KMS-11 (cell line): ENCODE data around the gene TUBA1B.
"Not testable (repeated sequence)": the region's sequence is repeated elsewhere in the genome, so short reads cannot be mapped to it uniquely, and the experiment has no call there.

ENCODE experiments used
- H2AFZ ChIP-seq: fragments of 200-600 bp; sonication (generic); 2 replicates; pipeline ENCODE4 v1.6.1; 2016; ENCODE audit warnings: antibody characterized with exemption, mixed run types, low read depth
- H3K27ac ChIP-seq: fragments of 200-600 bp; sonication (generic); 2 replicates; pipeline ENCODE4 v1.6.1; 2016; ENCODE audit warnings: mild to moderate bottlenecking, mixed run types
- H3K27me3 ChIP-seq: fragments of 200-600 bp; sonication (generic); 2 replicates; pipeline ENCODE4 v1.6.1; 2017; ENCODE audit warnings: mild to moderate bottlenecking, low read depth, mixed run types, moderate library complexity; ENCODE audit not compliant: insufficient read depth
- H3K36me3 ChIP-seq: fragments of 200-600 bp; sonication (generic); 2 replicates; pipeline ENCODE4 v1.6.1; 2017; ENCODE audit warnings: mild to moderate bottlenecking, mixed run types; ENCODE audit not compliant: insufficient read depth
- H3K4me1 ChIP-seq: fragments of 200-600 bp; sonication (generic); 2 replicates; pipeline ENCODE4 v1.6.1; 2016; ENCODE audit warnings: mild to moderate bottlenecking, low read depth, mixed run types; ENCODE audit not compliant: poor library complexity, severe bottlenecking
- H3K4me2 ChIP-seq: fragments of 200-600 bp; sonication (generic); 2 replicates; pipeline ENCODE4 v1.7.0; 2016; ENCODE audit warnings: mild to moderate bottlenecking, mixed run types
- H3K4me3 ChIP-seq: fragments of 200-600 bp; sonication (generic); IDR thresholded peaks from 2 replicates; pipeline ENCODE4 v1.6.1; 2017; ENCODE audit warnings: low read depth, low read length, mixed read lengths; ENCODE audit not compliant: insufficient read depth
- H3K79me2 ChIP-seq: fragments of 200-600 bp; sonication (generic); 2 replicates; pipeline ENCODE4 v1.6.1; 2016; ENCODE audit warnings: low read depth, mixed run types; ENCODE audit not compliant: insufficient read depth
- H3K9ac ChIP-seq: fragments of 200-600 bp; sonication (generic); 2 replicates; pipeline ENCODE4 v1.6.1; 2016; ENCODE audit warnings: mild to moderate bottlenecking, mixed run types
- H4K20me1 ChIP-seq: fragments of 200-600 bp; sonication (generic); 2 replicates; pipeline ENCODE4 v1.6.1; 2016; ENCODE audit warnings: mild to moderate bottlenecking, mixed run types; ENCODE audit not compliant: insufficient read depth
- TF ChIP-seq, protein P1 (sequence below): fragments of 200-600 bp; sonication (generic); conservative IDR thresholded peaks from 2 replicates; pipeline ENCODE4 v1.6.1; 2017; ENCODE audit warnings: low read depth, mild to moderate bottlenecking, antibody characterized with exemption, low read length, moderate library complexity, mixed read lengths

The TUBA1B gene

DNA sequence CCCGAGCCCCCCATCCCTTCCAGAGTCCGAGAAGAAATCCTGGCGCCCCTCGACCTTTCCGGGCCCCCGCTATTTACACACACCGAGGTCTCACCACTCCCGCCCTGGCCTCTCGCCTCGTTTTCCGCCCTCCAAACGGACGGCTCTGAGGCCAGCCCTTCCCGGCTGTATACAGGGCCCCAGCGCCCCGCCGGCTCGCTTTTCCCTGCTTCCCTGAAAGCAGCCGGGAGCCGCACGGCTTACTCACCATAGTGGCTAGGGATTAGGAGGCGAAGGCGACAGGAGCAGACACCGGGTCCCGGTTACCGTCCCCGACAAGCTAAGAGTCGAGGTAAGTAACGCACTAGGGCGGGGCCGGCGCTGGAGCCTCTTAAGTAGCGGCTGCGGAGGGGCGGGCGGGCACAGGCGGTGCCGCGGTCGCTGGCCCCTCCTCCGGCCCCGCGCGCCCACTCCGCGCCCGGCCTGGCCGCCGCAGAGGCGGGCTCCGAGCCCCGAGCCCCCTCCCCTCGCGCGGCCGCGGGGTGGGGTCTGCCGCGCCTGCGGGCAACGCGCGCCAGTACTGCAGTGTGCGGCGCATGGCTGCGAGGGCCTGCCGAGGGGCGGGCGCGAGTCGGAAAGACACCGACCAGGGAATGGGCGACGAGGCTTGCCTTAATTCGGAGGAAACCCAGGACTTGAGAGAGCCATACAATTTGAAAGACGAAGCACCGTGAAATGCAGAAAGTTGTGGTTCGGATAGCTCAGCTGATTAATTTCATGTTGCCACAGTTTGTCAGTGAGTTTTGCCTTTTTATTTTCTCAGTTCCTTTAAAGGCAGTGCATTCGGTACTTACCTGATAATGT, at the start of gene TUBA1B:
Gene TUBA1B, minus strand, starts transcription at position 345 of the 843 bp plus-strand sequence. Its CDS starts 95 bp downstream, at position 250.
- H3K36me3 ChIP-seq = peaks cover 22% of the 10 kb centered on the region; the same call in 1 of the 2 replicates
- peak within 1 kb of the TSS; percentile 100 for H3K27ac ChIP-seq
- peak within 1 kb of the TSS; percentile 55 for H2AFZ ChIP-seq
- H3K27me3 ChIP-seq = no peaks in the 10 kb centered on the region
- H3K4me3 ChIP-seq = peak within 1 kb of the TSS; percentile 56
- H3K4me2 ChIP-seq = peak within 1 kb of the TSS; percentile 99
- peaks cover 31% of the 10 kb centered on the region for H3K4me1 ChIP-seq
- H3K9ac ChIP-seq = peak within 1 kb of the TSS; percentile 100
- H3K79me2 ChIP-seq = peaks cover 45% of the 10 kb centered on the region
- TF ChIP-seq, protein P1, sequence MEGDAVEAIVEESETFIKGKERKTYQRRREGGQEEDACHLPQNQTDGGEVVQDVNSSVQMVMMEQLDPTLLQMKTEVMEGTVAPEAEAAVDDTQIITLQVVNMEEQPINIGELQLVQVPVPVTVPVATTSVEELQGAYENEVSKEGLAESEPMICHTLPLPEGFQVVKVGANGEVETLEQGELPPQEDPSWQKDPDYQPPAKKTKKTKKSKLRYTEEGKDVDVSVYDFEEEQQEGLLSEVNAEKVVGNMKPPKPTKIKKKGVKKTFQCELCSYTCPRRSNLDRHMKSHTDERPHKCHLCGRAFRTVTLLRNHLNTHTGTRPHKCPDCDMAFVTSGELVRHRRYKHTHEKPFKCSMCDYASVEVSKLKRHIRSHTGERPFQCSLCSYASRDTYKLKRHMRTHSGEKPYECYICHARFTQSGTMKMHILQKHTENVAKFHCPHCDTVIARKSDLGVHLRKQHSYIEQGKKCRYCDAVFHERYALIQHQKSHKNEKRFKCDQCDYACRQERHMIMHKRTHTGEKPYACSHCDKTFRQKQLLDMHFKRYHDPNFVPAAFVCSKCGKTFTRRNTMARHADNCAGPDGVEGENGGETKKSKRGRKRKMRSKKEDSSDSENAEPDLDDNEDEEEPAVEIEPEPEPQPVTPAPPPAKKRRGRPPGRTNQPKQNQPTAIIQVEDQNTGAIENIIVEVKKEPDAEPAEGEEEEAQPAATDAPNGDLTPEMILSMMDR = no peak
- H4K20me1 ChIP-seq = peaks cover 12% of the 10 kb centered on the region; the same call in 1 of the 2 replicates

DNA sequence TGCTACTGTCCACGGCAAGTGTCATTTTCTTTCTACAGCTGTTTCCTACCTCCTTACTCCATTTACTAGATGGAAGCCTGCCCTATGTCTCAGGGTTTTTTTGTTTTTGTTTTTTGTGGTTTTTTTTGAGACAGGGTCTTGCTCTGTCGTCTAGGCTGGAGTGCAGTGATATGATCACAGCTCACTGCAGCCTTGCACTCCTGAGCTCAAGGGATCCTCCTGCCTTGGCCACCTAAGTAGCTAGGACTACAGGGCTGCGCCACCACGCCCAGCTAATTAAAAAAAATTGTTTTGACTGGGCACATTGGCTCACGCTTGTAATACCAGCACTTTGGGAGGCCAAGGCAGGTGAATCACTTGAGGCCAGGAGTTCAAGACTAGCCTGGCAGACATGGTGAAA, 43.0 kb upstream of the TUBA1B start:
- no peaks in the 10 kb centered on the region for H3K27me3 ChIP-seq

DNA sequence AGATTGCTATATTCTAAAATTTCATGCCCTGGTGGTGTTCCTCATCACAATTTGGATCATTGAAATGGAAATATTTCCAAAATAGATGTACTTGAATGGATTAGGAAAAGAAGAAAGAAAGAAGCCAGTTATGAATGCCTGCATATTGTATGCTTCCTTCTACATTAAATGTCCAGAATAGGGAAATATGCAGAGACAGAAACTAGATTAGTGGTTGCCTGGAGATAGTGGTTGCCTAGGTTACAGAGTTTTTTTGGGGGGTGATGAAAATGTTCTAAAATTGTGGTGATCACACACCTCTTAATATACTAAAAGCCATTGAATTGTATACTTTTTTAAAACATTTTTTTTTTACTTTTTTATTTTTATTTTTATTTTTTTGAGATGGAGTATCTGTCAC, 39.7 kb upstream of the TUBA1B start:
- no peak overlapping the region for H2AFZ ChIP-seq
- no peaks in the 10 kb centered on the region for H3K36me3 ChIP-seq
- no peak overlapping the region for H3K4me2 ChIP-seq
- no peaks in the 10 kb centered on the region for H4K20me1 ChIP-seq
- H3K9ac ChIP-seq = no peak overlapping the region
- no peak overlapping the region for H3K4me3 ChIP-seq
- no peaks in the 10 kb centered on the region for H3K4me1 ChIP-seq
- no peaks in the 10 kb centered on the region for H3K27me3 ChIP-seq
- H3K27ac ChIP-seq = no peak overlapping the region
- no peaks in the 10 kb centered on the region for H3K79me2 ChIP-seq
- TF ChIP-seq, protein P1 = no peak

More for the DNA sequence above, 43.0 kb upstream of the TUBA1B start:
- TF ChIP-seq, protein P1 = no peak
- H3K27ac ChIP-seq = no peak overlapping the region
- no peak overlapping the region for H3K4me2 ChIP-seq
- no peak overlapping the region for H2AFZ ChIP-seq
- H3K4me3 ChIP-seq = no peak overlapping the region
- no peaks in the 10 kb centered on the region for H3K79me2 ChIP-seq
- H3K36me3 ChIP-seq = no peaks in the 10 kb centered on the region
- H3K4me1 ChIP-seq = no peaks in the 10 kb centered on the region
- H4K20me1 ChIP-seq = no peaks in the 10 kb centered on the region
- no peak overlapping the region for H3K9ac ChIP-seq

DNA sequence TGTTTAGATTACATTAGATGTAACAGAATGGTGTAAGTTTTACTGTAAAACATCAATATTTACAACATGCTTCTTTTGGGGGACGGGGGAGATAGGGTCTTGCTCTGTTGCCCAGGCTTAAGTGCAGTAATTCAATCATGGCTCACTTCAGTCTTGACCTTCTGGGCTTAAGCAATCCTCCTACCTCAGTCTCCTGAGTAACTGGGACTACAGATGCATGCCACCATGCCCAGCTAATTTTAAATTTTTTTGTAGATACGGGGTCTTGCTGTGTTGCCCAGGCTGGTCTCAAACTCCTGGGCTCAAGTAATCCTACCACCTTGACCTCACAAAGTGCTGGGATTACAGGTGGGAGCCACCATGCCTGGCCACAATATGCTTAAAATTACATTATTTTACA, 33.9 kb upstream of the TUBA1B start:
- Histone ChIP-seq H4K20me1 (no peaks in the 10 kb centered on the region), H3K79me2 (no peaks in the 10 kb centered on the region), H3K4me3 (no peak overlapping the region), H3K4me2 (no peak overlapping the region), H2AFZ (no peak overlapping the region), H3K36me3 (no peaks in the 10 kb centered on the region), H3K27ac (no peak overlapping the region), H3K9ac (no peak overlapping the region), H3K27me3 (no peaks in the 10 kb centered on the region), H3K4me1 (no peaks in the 10 kb centered on the region)
- TF ChIP-seq, protein P1 = no peak

DNA sequence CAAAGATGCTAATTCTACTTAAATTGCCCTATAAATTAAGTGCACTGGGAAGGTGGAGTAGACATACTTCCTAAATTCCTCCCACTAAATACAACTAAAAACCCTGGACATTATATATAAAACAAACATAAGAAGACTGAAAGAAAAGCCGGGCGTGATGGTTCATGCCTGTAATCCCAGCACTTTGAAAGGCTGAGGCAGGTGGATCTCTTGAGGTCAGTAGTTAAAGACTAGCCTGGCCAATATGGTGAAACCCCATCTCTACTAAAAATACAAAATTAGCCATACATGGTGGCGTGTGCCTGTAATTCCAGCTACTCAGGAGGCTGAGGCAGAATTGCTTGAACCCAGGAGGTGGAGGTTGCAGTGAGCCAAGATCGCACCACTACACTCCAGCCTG, 30.7 kb upstream of the TUBA1B start:
- not testable (repeated sequence) for H3K36me3 ChIP-seq, H3K4me3 ChIP-seq, H3K27me3 ChIP-seq, H3K9ac ChIP-seq, H3K4me2 ChIP-seq, H4K20me1 ChIP-seq, H3K27ac ChIP-seq, H2AFZ ChIP-seq, H3K79me2 ChIP-seq, H3K4me1 ChIP-seq
